K562 (cell line): ENCODE measurements around the gene NME8. TPM values are rescaled to one million over a fixed set of nuclear protein-coding genes. Genes with fewer than 3 reads are reported as not detected.

ENCODE experiments used
- ATAC-seq: fragments of 200-7000 bp; cut with Tn5 transposase; 3 replicates; pipeline ENCODE4 v1.9.1; 2020; ENCODE audit warnings: moderate library complexity
- BruUV-seq: library from RNA; stranded (reverse); fragments of 400-500 nt; replicated peaks from 2 replicates; lab custom pipeline; 2021; lab: Mats Ljungman, UMichigan
- CTCF ChIA-PET: fragments of 300-600 bp; formaldehyde crosslinking; extraction: SDS; loops from one replicate; lab custom pipeline; 2021; ENCODE audit warnings: low intra/inter-chr PET ratio; lab: Yijun Ruan, JAX
- POLR2A ChIA-PET: fragments of 300-600, 350-650 bp; sonication (Branson Sonifier 250); formaldehyde crosslinking; extraction: SDS; loops from one replicate; lab custom pipeline; 2021; ENCODE audit warnings: antibody characterized with exemption, inconsistent platforms; lab: Yijun Ruan, JAX
- DNase-seq, 4 experiments: peaks; one replicate each; pipeline versions ENCODE4 v3.0.0 to v3.0.0-alpha.2; 2011 to 2018; ENCODE audit warnings: low spot score in 3 of 4, mixed read lengths in 3 of 4; ENCODE audit errors: extremely low read depth in 1 of 4
- FAIRE-seq: peaks from 2 replicates; lab custom pipeline; 2011; peaks lifted over from hg19 to GRCh38; lab: Jason Lieb, UNC
- H2AFZ ChIP-seq: 2 replicates; pipeline ENCODE4 v1.6.0; 2011; ENCODE audit warnings: low read depth, low read length, control low read depth, inconsistent platforms
- H3K27ac ChIP-seq: fragments of 200-600 bp; 3 replicates; pipeline ENCODE4 v1.8.0; 2011; ENCODE audit warnings: low read depth, mild to moderate bottlenecking, control low read depth, inconsistent platforms, low read length, moderate library complexity, mixed read lengths; ENCODE audit errors: extremely low read depth
- H3K27me3 ChIP-seq, 2 experiments: fragments of 300-600 bp in 1 of 2; 2 replicates in 1 of 2; 3 replicates in 1 of 2; pipeline versions ENCODE4 v1.6.0 to v1.8.0; 2011; ENCODE audit warnings: inconsistent platforms in 2 of 2, low read length in 2 of 2, mild to moderate bottlenecking in 1 of 2, mixed read lengths in 1 of 2, moderate library complexity in 1 of 2; ENCODE audit not compliant: control insufficient read depth in 2 of 2, insufficient read depth in 2 of 2
- H3K36me3 ChIP-seq: fragments of 300-600 bp; 3 replicates; pipeline ENCODE4 v1.8.0; 2011; ENCODE audit warnings: mild to moderate bottlenecking, low read length, inconsistent platforms; ENCODE audit not compliant: control insufficient read depth, insufficient read depth
- H3K4me1 ChIP-seq, 2 experiments: fragments of 200-600 bp in 1 of 2; replicated peaks in 1 of 2; 2 replicates in 1 of 2; 3 replicates in 1 of 2; pipeline versions ENCODE4 v1.5.1 to v1.8.0; 2011; ENCODE audit warnings: inconsistent platforms in 2 of 2, low read length in 2 of 2, mild to moderate bottlenecking in 1 of 2, mixed read lengths in 1 of 2, moderate library complexity in 1 of 2; ENCODE audit not compliant: control insufficient read depth in 2 of 2, insufficient read depth in 2 of 2
- H3K4me2 ChIP-seq: 2 replicates; pipeline ENCODE4 v1.6.1; 2011; ENCODE audit warnings: low read length, control low read depth, inconsistent platforms, mixed read lengths; ENCODE audit not compliant: insufficient read depth
- H3K4me3 ChIP-seq: fragments of 200-600 bp; sonication (generic), shearing (Covaris generic); 2 replicates; pipeline ENCODE4 v1.5.1; 2016; ENCODE audit warnings: control low read depth, inconsistent platforms
- H3K79me2 ChIP-seq: fragments of 200-600 bp; 3 replicates; pipeline ENCODE4 v1.8.0; 2011; ENCODE audit warnings: low read length, inconsistent platforms; ENCODE audit not compliant: control insufficient read depth, insufficient read depth
- H3K9ac ChIP-seq, 2 experiments: 2 replicates each; pipeline versions ENCODE4 v1.6.0 to v1.6.1; 2011; ENCODE audit warnings: low read depth in 2 of 2, low read length in 2 of 2, control low read depth in 1 of 2, inconsistent platforms in 1 of 2, mild to moderate bottlenecking in 1 of 2, mixed read lengths in 1 of 2; ENCODE audit not compliant: insufficient read depth in 1 of 2
- H3K9me1 ChIP-seq: one replicate; pipeline ENCODE4 v1.6.0; 2011; ENCODE audit warnings: inconsistent platforms, mild to moderate bottlenecking, low read length, moderate library complexity; ENCODE audit not compliant: control insufficient read depth, insufficient read depth
- H3K9me3 ChIP-seq: replicated peaks from 2 replicates; pipeline ENCODE4 v1.5.1; 2011; ENCODE audit warnings: low read depth, low read length, inconsistent platforms; ENCODE audit not compliant: control insufficient read depth, insufficient read depth
- H4K20me1 ChIP-seq: replicated peaks from 2 replicates; pipeline ENCODE4 v1.6.1; 2011; ENCODE audit warnings: low read length, inconsistent platforms, mixed read lengths; ENCODE audit not compliant: control insufficient read depth, insufficient read depth
- BHLHE40 ChIP-seq: IDR thresholded peaks from 2 replicates; pipeline ENCODE4 v1.6.1; 2011; ENCODE audit warnings: low read length, improper control_type of control experiment
- CLOCK ChIP-seq: fragments of 250-450 bp; sonication (Bioruptor Pico); IDR thresholded peaks from 2 replicates; pipeline ENCODE4 v1.4.0; 2020; ENCODE audit warnings: mild to moderate bottlenecking, moderate library complexity, borderline replicate concordance
- DACH1 ChIP-seq: fragments of 450-650 bp; IDR thresholded peaks from 2 replicates; pipeline ENCODE4 v1.6.1; 2018; ENCODE audit not compliant: partially characterized antibody
- MAFG ChIP-seq: fragments of 450-650 bp; conservative IDR thresholded peaks from 2 replicates; pipeline ENCODE4 v1.6.1; 2016; ENCODE audit warnings: missing genetic modification characterization, missing compliant biosample characterization
- RFX5 ChIP-seq: IDR thresholded peaks from 2 replicates; pipeline ENCODE4 v1.6.1; 2011; ENCODE audit warnings: low read depth, mild to moderate bottlenecking, improper control_type of control experiment, low read length
- SAFB2 ChIP-seq: fragments of 200-400 bp; formaldehyde crosslinking; IDR thresholded peaks from 2 replicates; pipeline ENCODE4 v1.6.1; 2018; ENCODE audit warnings: borderline replicate concordance, low read length, low read depth, moderate library complexity; ENCODE audit not compliant: severe bottlenecking
- TAF9B ChIP-seq: fragments of 450-650 bp; IDR thresholded peaks from 2 replicates; pipeline ENCODE4 v1.6.1; 2018; ENCODE audit warnings: mild to moderate bottlenecking; ENCODE audit not compliant: partially characterized antibody
- ZBTB11 ChIP-seq, 3 experiments: fragments of 200-800 bp in 1 of 3; fragments of 250-450 bp in 1 of 3; fragments of 450-650 bp in 1 of 3; sonication (Bioruptor Pico) in 1 of 3; sonication (Bioruptor generic) in 1 of 3; formaldehyde crosslinking in 1 of 3; IDR thresholded peaks; 2 replicates each; pipeline versions ENCODE4 v1.6.1 to v1.8.0; 2016 to 2022; ENCODE audit warnings: mild to moderate bottlenecking in 2 of 3, missing genetic modification characterization in 2 of 3, missing compliant biosample characterization in 1 of 3, moderate library complexity in 1 of 3
- WGBS: fragments of 100-300 bp; shearing (Covaris generic); methylation state at CpG from one replicate; pipeline ENCODE4 v1.1.6; 2016; ENCODE audit warnings: low coverage, mixed read lengths; ENCODE audit not compliant: insufficient coverage; ENCODE audit errors: missing lambda C conversion rate; 5-methylcytosine and 5-hydroxymethylcytosine counted together
- in situ Hi-C: fragments of 300-500 bp; cut with MboI; formaldehyde crosslinking; loops from 4 replicates; pipeline ENCODE4 v1.15.0; 2018; ENCODE audit warnings: inconsistent platforms, mixed read lengths
- intact Hi-C: fragments of 100-400 bp; cut with micrococcal nuclease; formaldehyde crosslinking; loops from 2 replicates; pipeline ENCODE4 v1.14.2; 2022
- polyA plus RNA-seq, 8 experiments: library from polyadenylated mRNA; depleted of rRNA in 4 of 8; stranded (reverse) in 5 of 8; unstranded in 3 of 8; fragments of >200 nt; fragmentation: Nextera tagmentation in 2 of 8; fragmentation: Illumina TruSeq in 1 of 8; extraction: Ambion mirVana in 2 of 8; extraction: Trizol in 1 of 8; gene quantifications; 2 replicates each; pipeline versions ENCODE4 v1.2.1 to v1.2.3, GENCODE V29; 2011 to 2014; ENCODE audit warnings: inconsistent platforms in 1 of 8, missing spikeins in 1 of 8
- total RNA-seq, 7 experiments: library from RNA; depleted of rRNA in 6 of 7; stranded (reverse); fragments of >200 nt in 6 of 7; fragmentation: Illumina TruSeq in 2 of 7; extraction: Trizol in 2 of 7; gene quantifications; 2 replicates each; pipeline versions ENCODE4 v1.2.1 to v1.2.3, GENCODE V29; 2011 to 2021; ENCODE audit warnings: low replicate concordance in 1 of 7

NME8 gene
- total and polyA plus RNA-seq, 9 of the 15 experiments (the other 6 are each of a cell fraction or from before 2014, with no cell fraction given), result not detected

- Histone ChIP-seq H3K9me3 (no peaks in the 10 kb centered on the region), H3K9me1 (no peaks in the 10 kb centered on the region), H3K27ac (no peak overlapping the region), H3K9ac (no peak overlapping the region), H3K4me3 (no peak overlapping the region), H3K4me2 (no peak overlapping the region), H3K36me3 (no peaks in the 10 kb centered on the region), H3K27me3 (no peaks in the 10 kb centered on the region), H4K20me1 (no peaks in the 10 kb centered on the region), H2AFZ (no peak overlapping the region), H3K4me1 (no peaks in the 10 kb centered on the region), H3K79me2 (no peaks in the 10 kb centered on the region)
- no peak for FAIRE-seq
- ATAC-seq, result no peak
- POLR2A ChIA-PET, result no interaction called here
- TF ChIP-seq BHLHE40, result no peak
- no peak for TF ChIP-seq SAFB2
- no peak for TF ChIP-seq TAF9B
- TF ChIP-seq MAFG (tag), result no peak
- BruUV-seq, result no TSS peak
- CTCF ChIA-PET, result no interaction called here
- 0% methylated on average over 3 of the region's 3 CpGs for WGBS
- intact Hi-C loops (no loop called here), in situ Hi-C loops (no loop called here)
- DNase-seq, result no peak
Observed at GRCh38 chr7:37816922-37817590, 31.3 kb upstream of the NME8 start.

- ChIA-PET POLR2A (no interaction called here), CTCF (no interaction called here)
- Histone ChIP-seq H3K27ac (no peak overlapping the region), H3K36me3 (no peaks in the 10 kb centered on the region), H4K20me1 (no peaks in the 10 kb centered on the region), H3K79me2 (no peaks in the 10 kb centered on the region), H3K4me1 (no peaks in the 10 kb centered on the region), H3K9ac (no peak overlapping the region), H3K27me3 (no peaks in the 10 kb centered on the region), H3K9me1 (no peaks in the 10 kb centered on the region), H3K4me2 (no peak overlapping the region), H2AFZ (no peak overlapping the region), H3K9me3 (no peaks in the 10 kb centered on the region), H3K4me3 (no peak overlapping the region)
- ATAC-seq (no peak), FAIRE-seq (no peak), DNase-seq (no peak)
- WGBS, result 0% methylated on average over 2 of the region's 2 CpGs
- BruUV-seq, result no TSS peak
- no peak for TF ChIP-seq RFX5
- TF ChIP-seq DACH1, result no peak
- TF ChIP-seq CLOCK (CRISPR knock-in tag), result no peak
- TF ChIP-seq ZBTB11 (CRISPR knock-in tag; IDR thresholded peaks at IDR 0.05), result no peak
- intact Hi-C loops (no loop called here), in situ Hi-C loops (no loop called here)
Observed at GRCh38 chr7:37817591-37817960, 30.8 kb upstream of the NME8 start.
